ENCODE data around the gene EXOC3L2.
"Not testable (repeated sequence)": the region's sequence is repeated elsewhere in the genome, so short reads cannot be mapped to it uniquely, and the experiment has no call there.

EXOC3L2 gene

GRCh38 chr19:45255611-45256157, 10.5 kb upstream of the EXOC3L2 start:
- no peak for DNase-seq

- no peak for DNase-seq
Observed at GRCh38 chr19:45254044-45254531, 8.9 kb upstream of the EXOC3L2 start.

GRCh38 chr19:45253396-45254027, 8.3 kb upstream of the EXOC3L2 start:
- DNase-seq: peak in 1 of 2 donors; percentile 15

- peak in 1 of 2 donors; percentile 20 for DNase-seq
Observed at GRCh38 chr19:45251452-45252354, 6.5 kb upstream of the EXOC3L2 start.

- DNase-seq: peak; percentile 63 to 64
Observed at GRCh38 chr19:45250832-45251451, 5.7 kb upstream of the EXOC3L2 start, which contains the start of gene MARK4. Gene MARK4 (plus strand): TSS chr19:45251271. CDS start chr19:45251589, 318 bp downstream.

GRCh38 chr19:45250216-45250831, 5.1 kb upstream of the EXOC3L2 start:
- DNase-seq: no peak

- DNase-seq: no peak
Observed at GRCh38 chr19:45249261-45250033, 4.2 kb upstream of the EXOC3L2 start.

GRCh38 chr19:45247136-45247535, 1.9 kb upstream of the EXOC3L2 start:
- DNase-seq: no peak

- no peak for DNase-seq
Observed at GRCh38 chr19:45245826-45246225, 619 bp upstream of the EXOC3L2 start.

GRCh38 chr19:45244133-45244794, 943 bp downstream of the EXOC3L2 start:
- DNase-seq: no peak

- DNase-seq: no peak
Observed at GRCh38 chr19:45243144-45243732, 2.0 kb downstream of the EXOC3L2 start.

GRCh38 chr19:45238556-45238955, 6.7 kb downstream of the EXOC3L2 start:
- DNase-seq: no peak

GRCh38 chr19:45235485-45235884, 9.7 kb downstream of the EXOC3L2 start:
- DNase-seq: no peak

- DNase-seq: no peak
Observed at GRCh38 chr19:45234089-45234869, 10.9 kb downstream of the EXOC3L2 start.

GRCh38 chr19:45231891-45232290, 13.3 kb downstream of the EXOC3L2 start:
- no peak for DNase-seq

GRCh38 chr19:45229056-45229455, 16.2 kb downstream of the EXOC3L2 start:
- DNase-seq: not testable (repeated sequence)

GRCh38 chr19:45224645-45225044, 20.6 kb downstream of the EXOC3L2 start:
- DNase-seq: no peak

GRCh38 chr19:45223879-45224278, 21.3 kb downstream of the EXOC3L2 start:
- DNase-seq: no peak

- DNase-seq: no peak
Observed at GRCh38 chr19:45222724-45223123, 22.5 kb downstream of the EXOC3L2 start.
